Kidney (tissue), 14 donors: ENCODE measurements around the gene CTNNBL1. TPM values are rescaled to one million over a fixed set of nuclear protein-coding genes. Genes with fewer than 3 reads are reported as not detected.
A peak's percentile ranks its signal among the peaks of the same experiment; 100 is the strongest.

Source experiments
- DNase-seq, 5 donors: peaks; one replicate each; pipeline ENCODE4 v3.0.0-alpha.2; 2013 to 2020
- FAIRE-seq: peaks from 2 replicates; lab custom pipeline; 2012; peaks lifted over from hg19 to GRCh38; lab: Jason Lieb, UNC
- H3K27ac ChIP-seq, 2 donors: one replicate each; pipeline ENCODE4 v1.7.0; 2013; ENCODE audit warnings: low read depth in 2 of 2, low read length in 2 of 2, inconsistent platforms in 1 of 2
- H3K27me3 ChIP-seq: one replicate; pipeline ENCODE4 v1.7.1; 2013; ENCODE audit warnings: low read length, inconsistent platforms; ENCODE audit not compliant: control insufficient read depth, insufficient read depth
- H3K36me3 ChIP-seq, 3 donors: one replicate each; pipeline versions ENCODE4 v1.7.0 to v1.7.1; 2013; ENCODE audit warnings: low read length in 3 of 3, control low read depth in 1 of 3, inconsistent platforms in 1 of 3; ENCODE audit not compliant: insufficient read depth in 3 of 3, control insufficient read depth in 2 of 3
- H3K4me1 ChIP-seq, 3 donors: one replicate each; pipeline versions ENCODE4 v1.7.0 to v1.7.1; 2013; ENCODE audit warnings: low read length in 3 of 3, inconsistent platforms in 1 of 3, low read depth in 1 of 3; ENCODE audit not compliant: control insufficient read depth in 2 of 3, insufficient read depth in 2 of 3
- H3K4me3 ChIP-seq, 3 donors: one replicate each; pipeline versions ENCODE4 v1.7.0 to v1.8.1; 2013; ENCODE audit warnings: low read length in 3 of 3, control low read depth in 1 of 3, inconsistent platforms in 1 of 3
- H3K9ac ChIP-seq, 3 donors: one replicate each; pipeline versions ENCODE4 v1.7.0 to v1.7.1; 2013; ENCODE audit warnings: low read length in 3 of 3, control low read depth in 1 of 3, inconsistent platforms in 1 of 3
- H3K9me3 ChIP-seq, 3 donors: one replicate each; pipeline versions ENCODE4 v1.7.0 to v1.7.1; 2013; ENCODE audit warnings: low read length in 3 of 3, control low read depth in 1 of 3, inconsistent platforms in 1 of 3; ENCODE audit not compliant: control insufficient read depth in 2 of 3, insufficient read depth in 1 of 3
- intact Hi-C: fragments of 100-400 bp; cut with DNase I; formaldehyde crosslinking; loops from one replicate; pipeline ENCODE4 v1.11.1; 2022
- polyA plus RNA-seq: library from polyadenylated mRNA; stranded (reverse); fragments of 350-450 nt; fragmentation: Illumina TruSeq; extraction: RNeasy Lipid Tissue Mini Kit (QIAGEN cat#74804); gene quantifications from one replicate; pipeline ENCODE4 v1.2.3, GENCODE V29; 2014; ENCODE audit warnings: low read depth, low replicate concordance; ENCODE audit not compliant: insufficient read depth
- total RNA-seq: library from RNA; stranded (reverse); fragmentation: NEBNext Ultra II Directional; extraction: Animal tissue kit (Norgen Biotek cat#: 25700); gene quantifications from one replicate; pipeline ENCODE4 v1.2.1, GENCODE V29; 2021
- TF ChIP-seq, protein P1 (sequence below): IDR thresholded peaks from 3 replicates; pipeline ENCODE4 v1.5.1; 2012; ENCODE audit warnings: mild to moderate bottlenecking, moderate library complexity, borderline replicate concordance; ENCODE audit not compliant: insufficient read depth; ENCODE audit errors: extremely low read depth
- donor health status: control.
- donor health status: control.
- donor health status: control.
- donor health status: control.
- donor health status: control.
- donor health status: DM: yes; HTN: yes; CAD: no.
- donor health status: Normal renal cell carcinoma (clear cell type).

The CTNNBL1 gene
- total and polyA plus RNA-seq, 2 donors from 2014 or later = 40.9 to 70.9 TPM

DNA sequence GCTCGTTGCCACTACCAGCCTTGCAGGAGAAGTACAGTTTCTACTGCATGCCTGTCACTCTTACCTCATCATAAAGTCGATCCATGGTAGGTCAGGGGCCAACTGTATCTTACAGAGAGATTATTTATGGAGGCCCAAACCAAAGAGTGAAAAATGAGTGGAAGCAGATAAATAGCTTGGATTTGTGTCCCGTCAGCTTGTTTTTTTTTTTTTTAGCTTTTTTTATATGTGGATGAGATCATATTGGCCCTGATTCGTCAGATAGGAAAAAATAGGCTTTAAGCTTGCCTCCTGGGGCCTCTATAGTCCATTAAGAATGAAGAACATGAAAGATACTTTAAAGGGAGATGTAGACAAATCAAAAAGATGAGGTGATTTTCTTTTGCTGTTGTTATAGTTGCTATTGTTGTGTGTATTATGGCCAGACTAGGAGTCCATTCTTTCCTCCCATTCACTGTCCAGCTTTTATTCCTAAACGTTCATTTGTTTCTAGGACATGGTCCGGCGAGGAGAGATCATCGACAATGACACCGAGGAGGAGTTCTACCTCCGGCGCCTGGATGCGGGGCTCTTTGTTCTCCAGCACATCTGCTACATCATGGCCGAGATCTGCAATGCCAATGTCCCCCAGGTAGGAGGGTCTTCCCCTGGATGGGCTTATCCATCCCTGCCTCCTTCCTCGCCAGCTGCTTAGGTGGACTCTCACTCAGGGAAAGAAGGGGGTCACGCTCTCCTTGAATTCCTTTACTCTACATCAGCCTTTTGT lies 165.8 kb downstream of the CTNNBL1 start:
- Histone ChIP-seq H3K27me3 (no peaks in the 10 kb centered on the region), H3K9me3 (no peaks in the 10 kb centered on the region), H3K4me3 (no peak overlapping the region), H3K9ac (no peak overlapping the region), H3K27ac (no peak overlapping the region), H3K4me1 (no peaks in the 10 kb centered on the region), H3K36me3 (peaks cover 3 to 30% (median 15%) of the 10 kb centered on the region in 3 donors)
- intact Hi-C loops = no loop called here
- DNase-seq (no peak), FAIRE-seq (no peak)
- TF ChIP-seq, protein P1, sequence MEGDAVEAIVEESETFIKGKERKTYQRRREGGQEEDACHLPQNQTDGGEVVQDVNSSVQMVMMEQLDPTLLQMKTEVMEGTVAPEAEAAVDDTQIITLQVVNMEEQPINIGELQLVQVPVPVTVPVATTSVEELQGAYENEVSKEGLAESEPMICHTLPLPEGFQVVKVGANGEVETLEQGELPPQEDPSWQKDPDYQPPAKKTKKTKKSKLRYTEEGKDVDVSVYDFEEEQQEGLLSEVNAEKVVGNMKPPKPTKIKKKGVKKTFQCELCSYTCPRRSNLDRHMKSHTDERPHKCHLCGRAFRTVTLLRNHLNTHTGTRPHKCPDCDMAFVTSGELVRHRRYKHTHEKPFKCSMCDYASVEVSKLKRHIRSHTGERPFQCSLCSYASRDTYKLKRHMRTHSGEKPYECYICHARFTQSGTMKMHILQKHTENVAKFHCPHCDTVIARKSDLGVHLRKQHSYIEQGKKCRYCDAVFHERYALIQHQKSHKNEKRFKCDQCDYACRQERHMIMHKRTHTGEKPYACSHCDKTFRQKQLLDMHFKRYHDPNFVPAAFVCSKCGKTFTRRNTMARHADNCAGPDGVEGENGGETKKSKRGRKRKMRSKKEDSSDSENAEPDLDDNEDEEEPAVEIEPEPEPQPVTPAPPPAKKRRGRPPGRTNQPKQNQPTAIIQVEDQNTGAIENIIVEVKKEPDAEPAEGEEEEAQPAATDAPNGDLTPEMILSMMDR = no peak

DNA sequence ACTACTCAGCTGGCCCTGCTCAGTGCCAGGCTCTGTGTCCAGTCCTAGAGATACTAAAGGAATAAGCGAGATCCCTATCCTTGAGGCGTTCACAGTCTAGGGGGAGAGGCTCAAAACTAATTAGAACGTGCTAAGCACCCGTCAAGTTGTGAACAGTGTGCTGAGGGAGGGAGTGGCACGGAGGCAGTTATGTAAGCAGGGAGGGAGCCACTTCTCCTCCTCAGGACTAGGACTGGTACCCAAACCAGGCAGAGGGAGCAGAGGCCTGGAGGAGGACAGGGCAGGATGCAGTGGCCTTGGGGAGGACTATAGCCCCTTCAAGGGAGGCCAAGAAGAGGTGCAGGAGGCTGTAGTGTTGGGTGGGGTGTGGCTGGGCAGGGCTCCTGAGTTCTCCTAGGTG lies 169.5 kb downstream of the CTNNBL1 start:
- Histone ChIP-seq H3K36me3 (peaks cover 3 to 23% (median 15%) of the 10 kb centered on the region in 3 donors), H3K27ac (no peak overlapping the region), H3K4me1 (peaks cover 0 to 4% (median 0%) of the 10 kb centered on the region in 3 donors), H3K9ac (no peak overlapping the region), H3K27me3 (no peaks in the 10 kb centered on the region), H3K9me3 (no peaks in the 10 kb centered on the region), H3K4me3 (no peak overlapping the region)
- intact Hi-C loops = no loop called here
- TF ChIP-seq, protein P1 = no peak
- FAIRE-seq (no peak), DNase-seq (no peak)

DNA sequence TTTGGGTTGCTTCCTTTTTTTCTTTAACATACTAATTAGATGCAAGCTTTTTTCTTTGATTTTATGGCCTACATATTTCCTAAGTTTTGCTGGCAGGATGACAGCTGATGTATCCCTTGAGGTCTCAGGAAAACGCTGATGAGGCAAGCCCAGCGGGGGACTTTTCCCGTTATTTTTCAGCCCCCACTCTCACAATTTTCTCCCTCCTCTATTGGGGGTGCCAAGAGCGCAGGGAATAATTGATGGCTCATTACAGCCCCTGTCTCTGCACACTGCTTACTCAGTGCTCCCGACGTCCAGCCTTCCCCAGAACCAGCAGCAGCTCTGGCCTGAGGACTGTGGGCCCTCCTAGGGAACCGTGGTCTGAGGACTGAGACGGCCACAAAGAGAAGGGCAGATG lies 170.5 kb downstream of the CTNNBL1 start:
- Histone ChIP-seq H3K9me3 (no peaks in the 10 kb centered on the region), H3K4me1 (peaks cover 0 to 4% (median 0%) of the 10 kb centered on the region in 3 donors), H3K9ac (no peak overlapping the region), H3K4me3 (no peak overlapping the region), H3K27me3 (no peaks in the 10 kb centered on the region), H3K27ac (no peak overlapping the region), H3K36me3 (peaks cover 3 to 23% (median 15%) of the 10 kb centered on the region in 3 donors)
- FAIRE-seq = no peak
- TF ChIP-seq, protein P1 = no peak
- intact Hi-C loops = no loop called here
- DNase-seq = peak in 2 of 5 donors; percentile 34 to 74
